ENCODE results near the gene CCDC121.

Gene CCDC121, protein sequence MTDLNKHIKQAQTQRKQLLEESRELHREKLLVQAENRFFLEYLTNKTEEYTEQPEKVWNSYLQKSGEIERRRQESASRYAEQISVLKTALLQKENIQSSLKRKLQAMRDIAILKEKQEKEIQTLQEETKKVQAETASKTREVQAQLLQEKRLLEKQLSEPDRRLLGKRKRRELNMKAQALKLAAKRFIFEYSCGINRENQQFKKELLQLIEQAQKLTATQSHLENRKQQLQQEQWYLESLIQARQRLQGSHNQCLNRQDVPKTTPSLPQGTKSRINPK

DNA sequence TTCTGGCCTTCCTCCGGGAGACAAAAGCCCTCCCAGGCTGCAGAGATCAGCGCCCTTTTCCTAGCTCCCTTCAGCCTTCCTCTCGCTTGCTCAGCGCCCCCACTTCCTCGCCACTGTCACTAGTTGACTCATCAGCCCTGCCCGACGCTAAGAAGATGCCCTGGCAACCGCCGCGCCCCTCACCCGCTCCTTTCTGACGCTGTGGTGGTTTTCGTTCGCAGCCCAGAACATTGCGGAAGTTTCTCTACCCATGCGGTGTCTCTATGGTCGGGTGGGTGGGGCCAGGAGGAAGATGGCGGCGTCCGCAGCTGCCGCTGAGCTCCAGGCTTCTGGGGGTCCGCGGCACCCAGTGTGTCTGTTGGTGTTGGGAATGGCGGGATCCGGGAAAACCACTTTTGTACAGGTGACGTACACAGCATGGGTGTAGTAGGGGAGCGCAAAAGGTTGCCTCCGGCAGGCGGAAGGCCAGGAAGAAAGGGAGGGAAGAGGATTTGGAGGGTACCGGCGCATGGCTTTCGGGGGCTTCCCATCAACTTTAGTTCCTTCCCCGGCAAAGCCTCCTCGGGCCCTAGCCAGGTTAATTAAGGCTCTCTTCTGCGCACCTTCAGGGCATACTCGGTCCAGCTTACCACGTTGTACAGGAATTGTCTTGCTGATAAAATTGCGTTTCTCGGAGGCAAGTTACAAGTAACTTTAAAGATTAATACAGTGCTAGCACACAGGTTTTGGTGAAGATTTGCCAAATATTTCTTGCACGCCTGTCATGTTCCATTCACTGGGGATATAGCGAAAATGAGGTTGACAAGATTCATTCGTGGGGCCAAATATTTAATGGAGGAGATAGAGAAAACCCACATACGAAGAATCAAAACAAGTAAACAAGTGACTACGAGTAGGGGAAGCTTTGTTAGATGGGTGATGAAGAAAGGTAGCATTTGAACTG lies at the start of gene CCDC121, which contains the start of gene GPN1:
TSS of gene CCDC121 (minus strand) at position 246 of the 943 bp plus-strand sequence. CDS start 1,213 bp downstream, outside the sequence.
TSS of gene GPN1 (plus strand) at position 284 of the 943 bp plus-strand sequence. CDS start at position 293, 9 bp downstream.
- ChIA-PET CTCF (interaction anchor here (0.6 to 1.0 kb wide), 5 partner anchors 23 to 1963 kb away, joined by 3 read pairs; no protein-coding TSS in a partner anchor), POLR2A (interaction anchor here (0.7 to 3.6 kb wide), 8 partner anchors 26 to 578 kb away, joined by 3 to 19 read pairs (median 4); partner anchors contain the start of genes AGBL5, NRBP1, PPM1G and SLC4A1AP)
- peak within 1 kb of the TSS; percentile 42; the same call in 1 of the 2 replicates for H3K27ac ChIP-seq (ENCODE audit: extremely low read depth, low read depth, low read length)
- TF ChIP-seq, protein P1, sequence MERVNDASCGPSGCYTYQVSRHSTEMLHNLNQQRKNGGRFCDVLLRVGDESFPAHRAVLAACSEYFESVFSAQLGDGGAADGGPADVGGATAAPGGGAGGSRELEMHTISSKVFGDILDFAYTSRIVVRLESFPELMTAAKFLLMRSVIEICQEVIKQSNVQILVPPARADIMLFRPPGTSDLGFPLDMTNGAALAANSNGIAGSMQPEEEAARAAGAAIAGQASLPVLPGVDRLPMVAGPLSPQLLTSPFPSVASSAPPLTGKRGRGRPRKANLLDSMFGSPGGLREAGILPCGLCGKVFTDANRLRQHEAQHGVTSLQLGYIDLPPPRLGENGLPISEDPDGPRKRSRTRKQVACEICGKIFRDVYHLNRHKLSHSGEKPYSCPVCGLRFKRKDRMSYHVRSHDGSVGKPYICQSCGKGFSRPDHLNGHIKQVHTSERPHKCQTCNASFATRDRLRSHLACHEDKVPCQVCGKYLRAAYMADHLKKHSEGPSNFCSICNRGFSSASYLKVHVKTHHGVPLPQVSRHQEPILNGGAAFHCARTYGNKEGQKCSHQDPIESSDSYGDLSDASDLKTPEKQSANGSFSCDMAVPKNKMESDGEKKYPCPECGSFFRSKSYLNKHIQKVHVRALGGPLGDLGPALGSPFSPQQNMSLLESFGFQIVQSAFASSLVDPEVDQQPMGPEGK (tag by site-specific recombination; IDR thresholded peaks at IDR 0.05): peak; percentile 66; the same call in 1 of the 2 replicates
- peak; percentile 82 for TF ChIP-seq ZNF629 (tag by site-specific recombination; IDR thresholded peaks at IDR 0.05)
- TF ChIP-seq KLF1 (tag by site-specific recombination; IDR thresholded peaks at IDR 0.05): peak; percentile 11; the same call in 1 of the 2 replicates
- peak; percentile 93 for TF ChIP-seq YY2 (tag by site-specific recombination; IDR thresholded peaks at IDR 0.05)
- TF ChIP-seq ZFP3 (tag by site-specific recombination; IDR thresholded peaks at IDR 0.05; ENCODE audit: low read depth): no peak
- peak; percentile 71; the same call in 1 of the 2 replicates for TF ChIP-seq KLF16 (tag by site-specific recombination; IDR thresholded peaks at IDR 0.05)
- TF ChIP-seq, protein P2, sequence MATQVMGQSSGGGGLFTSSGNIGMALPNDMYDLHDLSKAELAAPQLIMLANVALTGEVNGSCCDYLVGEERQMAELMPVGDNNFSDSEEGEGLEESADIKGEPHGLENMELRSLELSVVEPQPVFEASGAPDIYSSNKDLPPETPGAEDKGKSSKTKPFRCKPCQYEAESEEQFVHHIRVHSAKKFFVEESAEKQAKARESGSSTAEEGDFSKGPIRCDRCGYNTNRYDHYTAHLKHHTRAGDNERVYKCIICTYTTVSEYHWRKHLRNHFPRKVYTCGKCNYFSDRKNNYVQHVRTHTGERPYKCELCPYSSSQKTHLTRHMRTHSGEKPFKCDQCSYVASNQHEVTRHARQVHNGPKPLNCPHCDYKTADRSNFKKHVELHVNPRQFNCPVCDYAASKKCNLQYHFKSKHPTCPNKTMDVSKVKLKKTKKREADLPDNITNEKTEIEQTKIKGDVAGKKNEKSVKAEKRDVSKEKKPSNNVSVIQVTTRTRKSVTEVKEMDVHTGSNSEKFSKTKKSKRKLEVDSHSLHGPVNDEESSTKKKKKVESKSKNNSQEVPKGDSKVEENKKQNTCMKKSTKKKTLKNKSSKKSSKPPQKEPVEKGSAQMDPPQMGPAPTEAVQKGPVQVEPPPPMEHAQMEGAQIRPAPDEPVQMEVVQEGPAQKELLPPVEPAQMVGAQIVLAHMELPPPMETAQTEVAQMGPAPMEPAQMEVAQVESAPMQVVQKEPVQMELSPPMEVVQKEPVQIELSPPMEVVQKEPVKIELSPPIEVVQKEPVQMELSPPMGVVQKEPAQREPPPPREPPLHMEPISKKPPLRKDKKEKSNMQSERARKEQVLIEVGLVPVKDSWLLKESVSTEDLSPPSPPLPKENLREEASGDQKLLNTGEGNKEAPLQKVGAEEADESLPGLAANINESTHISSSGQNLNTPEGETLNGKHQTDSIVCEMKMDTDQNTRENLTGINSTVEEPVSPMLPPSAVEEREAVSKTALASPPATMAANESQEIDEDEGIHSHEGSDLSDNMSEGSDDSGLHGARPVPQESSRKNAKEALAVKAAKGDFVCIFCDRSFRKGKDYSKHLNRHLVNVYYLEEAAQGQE (tag by site-specific recombination; IDR thresholded peaks at IDR 0.05): 0 out of 2 replicates have a peak, but pooled peaks have one; percentile 22
- TF ChIP-seq, protein P3, sequence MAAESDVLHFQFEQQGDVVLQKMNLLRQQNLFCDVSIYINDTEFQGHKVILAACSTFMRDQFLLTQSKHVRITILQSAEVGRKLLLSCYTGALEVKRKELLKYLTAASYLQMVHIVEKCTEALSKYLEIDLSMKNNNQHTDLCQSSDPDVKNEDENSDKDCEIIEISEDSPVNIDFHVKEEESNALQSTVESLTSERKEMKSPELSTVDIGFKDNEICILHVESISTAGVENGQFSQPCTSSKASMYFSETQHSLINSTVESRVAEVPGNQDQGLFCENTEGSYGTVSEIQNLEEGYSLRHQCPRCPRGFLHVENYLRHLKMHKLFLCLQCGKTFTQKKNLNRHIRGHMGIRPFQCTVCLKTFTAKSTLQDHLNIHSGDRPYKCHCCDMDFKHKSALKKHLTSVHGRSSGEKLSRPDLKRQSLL (tag by site-specific recombination; IDR thresholded peaks at IDR 0.05): no peak
- peak; percentile 45; the same call in 1 of the 2 replicates for TF ChIP-seq ZFP37 (tag by site-specific recombination; IDR thresholded peaks at IDR 0.05)
- TF ChIP-seq ZNF274 (IDR thresholded peaks at IDR 0.05; ENCODE audit: low read length): no peak
- TF ChIP-seq ZNF274 (tag by site-specific recombination; IDR thresholded peaks at IDR 0.05; ENCODE audit: borderline replicate concordance): no peak
- TF ChIP-seq ZNF549 (tag by site-specific recombination; IDR thresholded peaks at IDR 0.05): peak; percentile 56; the same call in 1 of the 2 replicates
- TF ChIP-seq SP3 (tag by site-specific recombination; IDR thresholded peaks at IDR 0.05): peak; percentile 82
- TF ChIP-seq BCL11A (tag by site-specific recombination; IDR thresholded peaks at IDR 0.05; ENCODE audit: low read depth): no peak
- TF ChIP-seq ZEB2 (tag by site-specific recombination; IDR thresholded peaks at IDR 0.05): peak; percentile 54; the same call in 1 of the 2 replicates
- TF ChIP-seq, protein P4, sequence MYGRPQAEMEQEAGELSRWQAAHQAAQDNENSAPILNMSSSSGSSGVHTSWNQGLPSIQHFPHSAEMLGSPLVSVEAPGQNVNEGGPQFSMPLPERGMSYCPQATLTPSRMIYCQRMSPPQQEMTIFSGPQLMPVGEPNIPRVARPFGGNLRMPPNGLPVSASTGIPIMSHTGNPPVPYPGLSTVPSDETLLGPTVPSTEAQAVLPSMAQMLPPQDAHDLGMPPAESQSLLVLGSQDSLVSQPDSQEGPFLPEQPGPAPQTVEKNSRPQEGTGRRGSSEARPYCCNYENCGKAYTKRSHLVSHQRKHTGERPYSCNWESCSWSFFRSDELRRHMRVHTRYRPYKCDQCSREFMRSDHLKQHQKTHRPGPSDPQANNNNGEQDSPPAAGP (tag by site-specific recombination; IDR thresholded peaks at IDR 0.05): 0 out of 2 replicates have a peak, but pooled peaks have one; percentile 58
- TF ChIP-seq KLF7 (tag by site-specific recombination; IDR thresholded peaks at IDR 0.05; ENCODE audit: borderline replicate concordance): peak; percentile 60; the same call in 1 of the 2 replicates
- 0 out of 2 replicates have a peak, but pooled peaks have one; percentile 48 for TF ChIP-seq ZNF610 (tag by site-specific recombination; IDR thresholded peaks at IDR 0.05; ENCODE audit: borderline replicate concordance)
- TF ChIP-seq ZBTB8A (tag by site-specific recombination; IDR thresholded peaks at IDR 0.05): peak; percentile 68
- no peak for TF ChIP-seq ZNF621 (tag by site-specific recombination; IDR thresholded peaks at IDR 0.05)
- 0 out of 2 replicates have a peak, but pooled peaks have one; percentile 63 for TF ChIP-seq ZNF324 (tag by site-specific recombination; IDR thresholded peaks at IDR 0.05)
- TF ChIP-seq ZNF366 (tag by site-specific recombination; conservative IDR thresholded peaks at IDR 0.05): peak; percentile 57
- 0 out of 2 replicates have a peak, but pooled peaks have one; percentile 38 for TF ChIP-seq ZXDB (tag by site-specific recombination; IDR thresholded peaks at IDR 0.05)

More for the DNA sequence above, at the start of gene CCDC121, which contains the start of gene GPN1:
- Histone ChIP-seq H3K4me3 (ENCODE audit: low read depth, low read length) (peak within 1 kb of the TSS; percentile 55), H3K9me3 (ENCODE audit: control insufficient read depth, insufficient read depth, low read depth, low read length) (no peaks in the 10 kb centered on the region), H3K4me1 (ENCODE audit: control insufficient read depth, insufficient read depth, low read length) (0 out of 2 replicates have a peak, but pooled peaks cover 2% of the 10 kb centered on the region), H3K36me3 (ENCODE audit: control insufficient read depth in 2 of 2, insufficient read depth in 1 of 2, low read length in 2 of 2) (peaks cover 35 to 37% of the 10 kb centered on the region in 2 experiments)
